Measurements from ENCODE around the gene LRBA.

The LRBA gene

DNA sequence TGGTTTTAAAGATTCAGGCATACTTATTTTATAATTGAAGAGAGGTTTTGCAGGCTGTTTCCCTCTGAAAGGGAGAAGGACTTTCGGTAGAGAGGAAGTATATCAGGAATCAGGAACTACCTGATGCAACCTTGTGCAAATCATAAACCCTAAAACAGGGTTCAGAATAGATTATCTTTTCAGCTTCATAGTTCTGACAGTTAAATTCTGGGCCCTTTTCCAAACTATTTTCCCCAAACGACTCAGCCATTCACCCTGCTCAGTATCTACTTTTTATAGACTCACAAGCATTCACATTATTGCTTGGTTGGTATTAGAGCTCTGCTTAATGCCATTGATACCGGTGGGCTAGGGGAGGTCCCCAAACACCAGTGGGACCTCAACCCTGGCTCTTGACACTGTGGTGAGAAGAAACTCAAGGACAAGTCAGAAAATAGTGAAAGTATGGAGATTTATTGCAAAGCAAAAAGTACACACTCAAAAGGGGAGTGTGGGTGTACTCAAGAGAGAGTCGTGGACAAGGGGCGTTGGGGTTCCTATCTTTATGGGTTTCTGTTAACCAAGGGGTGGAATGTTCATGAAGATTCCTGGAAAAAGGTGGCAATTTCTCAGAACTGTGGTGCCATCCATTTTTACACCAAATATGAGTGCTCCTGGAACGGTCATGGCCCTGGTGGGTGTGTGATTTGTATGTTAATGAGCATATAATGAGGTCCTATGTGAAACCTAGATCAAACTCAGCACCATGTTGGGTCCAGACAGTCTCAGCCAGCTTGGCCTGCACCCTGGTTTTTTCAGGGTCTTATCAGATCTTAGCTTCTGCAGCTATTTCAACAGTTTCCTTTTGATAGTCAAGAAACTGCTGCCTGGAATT, 698.5 kb downstream of the LRBA start:
- Histone ChIP-seq H3K9me3 (ENCODE audit: control insufficient read depth, insufficient read depth, low read length) (no peaks in the 10 kb centered on the region), H3K4me1 (ENCODE audit: insufficient read depth, low read length) (peaks cover 22% of the 10 kb centered on the region), H3K9ac (ENCODE audit: low read depth, low read length) (no peak overlapping the region), H3K36me3 (ENCODE audit: insufficient read depth, low read length) (no peaks in the 10 kb centered on the region; the same call in 1 of the 2 replicates)

DNA sequence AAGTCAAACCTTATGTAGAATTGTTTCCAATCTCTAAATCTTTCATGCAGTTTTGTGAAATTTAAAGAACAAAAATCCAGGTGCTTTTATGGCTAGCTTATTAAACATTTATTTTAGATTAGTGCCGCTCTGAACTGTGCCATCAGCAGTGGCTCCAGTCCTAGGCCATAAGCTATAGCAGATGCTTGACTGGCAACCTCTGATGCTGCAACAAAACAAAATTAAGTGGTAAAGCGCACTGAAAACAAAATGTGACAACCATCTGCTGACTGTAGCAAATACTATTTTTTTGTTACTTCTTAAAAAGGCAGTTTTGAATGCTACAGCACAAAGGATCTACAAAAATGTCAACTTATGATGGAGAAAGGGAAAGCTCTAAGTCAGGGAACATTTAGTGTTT, 699.4 kb downstream of the LRBA start:
- Histone ChIP-seq H3K36me3 (ENCODE audit: insufficient read depth, low read length) (no peaks in the 10 kb centered on the region; the same call in 1 of the 2 replicates), H3K9ac (ENCODE audit: low read depth, low read length) (no peak overlapping the region), H3K4me1 (ENCODE audit: insufficient read depth, low read length) (peaks cover 22% of the 10 kb centered on the region), H3K9me3 (ENCODE audit: control insufficient read depth, insufficient read depth, low read length) (no peaks in the 10 kb centered on the region)

DNA sequence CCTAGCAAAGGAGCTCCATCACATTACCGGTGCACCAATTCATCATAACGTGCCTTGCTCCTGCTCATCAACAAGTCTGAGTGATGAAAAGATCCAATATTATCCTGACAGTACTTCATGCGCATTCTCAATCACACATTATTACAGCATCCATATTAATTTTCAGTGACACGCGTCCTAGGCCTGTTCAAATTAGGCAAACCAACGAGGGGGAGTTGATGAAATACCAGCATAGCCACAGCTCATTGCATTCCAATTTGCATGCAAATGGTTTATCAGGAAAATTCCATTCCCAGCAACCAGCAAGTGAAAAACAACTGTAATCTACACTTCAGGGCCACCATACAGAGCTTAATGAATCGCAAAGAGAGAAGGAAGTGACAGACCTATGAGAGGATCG, 699.9 kb downstream of the LRBA start:
- Histone ChIP-seq H3K9ac (ENCODE audit: low read depth, low read length) (no peak overlapping the region), H3K36me3 (ENCODE audit: insufficient read depth, low read length) (no peaks in the 10 kb centered on the region; the same call in 1 of the 2 replicates), H3K9me3 (ENCODE audit: control insufficient read depth, insufficient read depth, low read length) (no peaks in the 10 kb centered on the region), H3K4me1 (ENCODE audit: insufficient read depth, low read length) (peaks cover 22% of the 10 kb centered on the region)

DNA sequence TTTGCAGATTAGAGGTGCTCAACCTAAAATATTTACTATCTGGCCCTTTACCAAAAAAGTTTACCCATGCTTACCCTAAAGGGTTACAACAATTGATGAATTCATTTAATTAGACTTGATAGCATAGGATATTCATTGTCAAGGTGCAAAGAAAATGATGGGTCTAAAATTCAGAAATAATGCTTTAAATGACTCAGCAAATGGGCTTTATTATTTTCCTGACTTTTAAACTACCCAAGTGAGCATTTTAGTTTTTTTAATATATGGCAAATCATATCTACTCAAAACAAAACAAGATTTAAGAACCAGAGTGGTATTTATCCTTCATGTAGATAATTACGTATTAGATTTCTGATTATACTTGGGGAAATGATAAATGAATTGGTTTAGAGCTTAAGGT, 701.1 kb downstream of the LRBA start:
- Histone ChIP-seq H3K9me3 (ENCODE audit: control insufficient read depth, insufficient read depth, low read length) (no peaks in the 10 kb centered on the region), H3K4me1 (ENCODE audit: insufficient read depth, low read length) (peaks cover 22% of the 10 kb centered on the region), H3K9ac (ENCODE audit: low read depth, low read length) (no peak overlapping the region), H3K36me3 (ENCODE audit: insufficient read depth, low read length) (no peaks in the 10 kb centered on the region; the same call in 1 of the 2 replicates)

DNA sequence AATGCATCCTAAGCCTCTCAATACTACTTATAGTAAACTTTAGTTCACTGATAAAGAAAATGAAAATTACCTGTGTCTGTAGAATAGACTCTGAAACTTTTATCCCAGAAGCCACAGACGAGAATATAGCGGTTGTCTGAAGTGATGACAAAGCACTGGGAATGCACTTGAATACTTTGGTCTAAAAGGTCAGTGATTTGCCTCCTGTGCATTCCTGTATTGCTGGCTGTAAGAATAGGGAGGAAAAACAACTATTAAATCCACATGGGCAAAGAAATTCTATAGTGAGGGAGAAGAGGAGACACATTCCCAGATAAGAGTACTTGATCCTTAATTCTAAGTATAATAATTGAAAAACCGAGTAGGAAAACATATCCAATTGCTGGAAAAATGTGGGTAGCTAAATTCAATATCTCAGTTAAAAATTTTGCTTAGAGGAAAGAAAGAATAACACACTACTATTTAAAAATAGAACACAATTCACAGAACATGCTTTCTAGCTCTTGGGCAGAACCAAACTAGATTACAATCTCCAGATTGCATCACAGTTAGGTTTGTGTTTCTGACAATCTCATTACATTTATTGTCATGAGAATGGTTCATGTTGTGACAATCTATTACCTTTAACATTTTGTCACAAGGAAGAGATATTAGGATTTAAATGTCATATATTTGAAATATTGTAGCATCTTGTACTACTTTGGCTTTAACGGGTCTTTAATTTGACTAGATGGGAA, 704.8 kb downstream of the LRBA start:
- Histone ChIP-seq H3K36me3 (ENCODE audit: insufficient read depth, low read length) (no peaks in the 10 kb centered on the region), H3K9ac (ENCODE audit: low read depth, low read length) (no peak overlapping the region), H3K4me1 (ENCODE audit: insufficient read depth, low read length) (peaks cover 7% of the 10 kb centered on the region), H3K9me3 (ENCODE audit: control insufficient read depth, insufficient read depth, low read length) (no peaks in the 10 kb centered on the region)

DNA sequence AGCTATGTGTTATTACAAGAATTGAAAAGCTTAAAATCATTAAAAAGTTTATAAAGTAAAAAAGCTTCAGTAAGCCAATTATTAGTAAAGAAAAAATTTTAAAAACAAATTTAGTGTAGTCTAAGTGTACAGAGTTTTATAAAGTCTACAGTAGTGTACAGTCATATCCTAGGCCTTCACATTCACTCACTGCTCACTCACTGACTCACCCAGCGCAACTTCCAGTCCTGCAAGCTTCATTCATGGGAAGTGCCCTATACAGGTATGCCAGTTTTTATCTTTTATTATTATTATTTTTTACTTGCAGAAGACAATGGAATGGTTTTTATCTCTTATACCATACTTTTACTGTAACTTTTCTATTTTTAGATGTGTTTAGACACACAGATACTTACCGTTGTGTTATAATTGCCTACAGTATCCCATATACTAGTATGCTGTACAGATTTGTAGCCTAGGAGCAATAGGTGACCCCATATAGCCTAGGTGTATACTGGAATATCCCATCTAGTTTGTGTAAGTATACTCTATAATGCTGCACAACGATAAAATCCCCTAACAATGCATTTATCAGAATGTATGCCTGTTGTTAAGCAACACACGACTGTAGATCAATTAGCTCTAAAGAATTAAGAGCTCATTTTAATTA, 706.1 kb downstream of the LRBA start:
- Histone ChIP-seq H3K4me1 (ENCODE audit: insufficient read depth, low read length) (peaks cover 6% of the 10 kb centered on the region; the same call in 1 of the 2 replicates), H3K36me3 (ENCODE audit: insufficient read depth, low read length) (no peaks in the 10 kb centered on the region), H3K9ac (ENCODE audit: low read depth, low read length) (no peak overlapping the region), H3K9me3 (ENCODE audit: control insufficient read depth, insufficient read depth, low read length) (no peaks in the 10 kb centered on the region)

DNA sequence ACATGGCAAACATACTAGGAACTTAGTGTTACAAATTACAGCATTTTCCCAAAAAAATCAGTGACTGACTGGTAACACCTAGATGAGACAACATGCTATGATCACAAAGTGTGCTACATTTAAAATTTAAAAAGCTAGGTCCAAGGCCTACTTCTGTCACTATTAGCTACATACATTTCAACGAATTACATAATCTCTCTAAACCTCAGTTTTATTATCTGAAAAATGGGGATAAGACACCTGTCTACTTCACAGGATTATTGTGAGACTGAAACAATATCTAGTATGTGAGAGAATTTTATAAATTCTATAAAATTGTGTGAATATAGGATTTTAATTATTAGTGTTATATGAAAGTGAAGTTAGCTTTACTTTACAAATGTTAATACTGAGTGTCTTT, 708.4 kb downstream of the LRBA start:
- peaks cover 9% of the 10 kb centered on the region; the same call in 1 of the 2 replicates for H3K4me1 ChIP-seq (ENCODE audit: insufficient read depth, low read length)
- H3K36me3 ChIP-seq (ENCODE audit: insufficient read depth, low read length): no peaks in the 10 kb centered on the region
- no peak overlapping the region for H3K9ac ChIP-seq (ENCODE audit: low read depth, low read length)
- no peaks in the 10 kb centered on the region for H3K9me3 ChIP-seq (ENCODE audit: control insufficient read depth, insufficient read depth, low read length)

DNA sequence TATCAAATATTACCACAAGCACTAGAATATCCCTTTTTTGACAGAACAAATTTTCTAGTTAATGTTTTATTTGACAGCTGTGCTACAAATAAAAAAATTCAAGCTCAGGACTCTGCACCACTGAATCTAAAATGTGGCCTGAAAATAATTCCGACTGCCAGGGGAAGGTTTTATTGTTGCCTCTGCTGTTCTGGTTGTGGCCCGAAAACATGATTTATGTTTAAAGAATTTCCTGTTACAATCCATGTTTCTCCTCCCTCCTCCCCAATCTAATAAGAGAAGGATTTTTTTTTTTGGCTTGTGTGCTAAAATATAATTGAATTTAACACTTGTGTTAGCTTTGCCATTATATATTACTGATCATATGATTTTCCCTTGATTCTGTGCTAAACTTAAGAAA, 709.1 kb downstream of the LRBA start:
- H3K9me3 ChIP-seq (ENCODE audit: control insufficient read depth, insufficient read depth, low read length): no peaks in the 10 kb centered on the region
- no peaks in the 10 kb centered on the region for H3K36me3 ChIP-seq (ENCODE audit: insufficient read depth, low read length)
- H3K4me1 ChIP-seq (ENCODE audit: insufficient read depth, low read length): peaks cover 9% of the 10 kb centered on the region; the same call in 1 of the 2 replicates
- H3K9ac ChIP-seq (ENCODE audit: low read depth, low read length): no peak overlapping the region

DNA sequence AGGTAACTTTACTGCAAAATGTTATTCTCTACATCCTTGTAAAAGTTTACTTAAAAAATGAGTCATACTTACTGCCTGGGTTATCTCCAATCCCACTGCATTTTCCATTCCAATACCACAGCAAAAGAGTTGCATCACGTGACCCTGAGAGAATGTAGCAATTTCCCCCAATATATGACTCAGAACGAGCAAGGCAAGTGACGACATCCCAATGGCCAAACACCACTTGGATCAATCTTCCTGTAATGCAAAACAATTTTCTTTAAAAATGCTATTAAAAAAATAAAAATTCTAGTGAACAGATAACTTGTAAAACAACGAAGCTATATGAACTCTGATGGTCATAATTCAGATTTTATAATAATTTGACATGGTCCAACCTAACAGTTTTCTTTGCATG, 712.5 kb downstream of the LRBA start:
- Histone ChIP-seq H3K36me3 (ENCODE audit: insufficient read depth, low read length) (no peaks in the 10 kb centered on the region), H3K9ac (ENCODE audit: low read depth, low read length) (no peak overlapping the region), H3K4me1 (ENCODE audit: insufficient read depth, low read length) (peaks cover 9% of the 10 kb centered on the region; the same call in 1 of the 2 replicates)

DNA sequence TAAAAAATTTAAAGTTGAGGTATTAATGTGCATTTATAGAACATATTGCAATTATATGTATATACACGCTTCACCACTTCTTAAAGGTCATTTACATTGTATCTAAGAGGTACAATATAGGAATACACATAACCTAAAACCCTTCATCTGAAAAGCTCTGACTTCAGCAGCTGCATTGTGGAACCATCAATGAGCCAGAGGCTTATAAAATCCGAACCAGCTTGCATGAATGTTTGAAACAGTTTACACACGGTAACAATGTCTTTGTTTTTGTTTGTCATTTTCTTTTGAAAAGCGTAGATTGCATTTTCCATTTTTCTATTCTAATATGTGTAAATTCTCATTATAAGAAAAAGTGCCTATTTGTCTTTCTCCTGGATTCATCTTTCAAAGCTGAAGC, 715.3 kb downstream of the LRBA start:
- Histone ChIP-seq H3K4me1 (ENCODE audit: insufficient read depth, low read length) (peaks cover 6% of the 10 kb centered on the region; the same call in 1 of the 2 replicates), H3K36me3 (ENCODE audit: insufficient read depth, low read length) (no peaks in the 10 kb centered on the region), H3K9me3 (ENCODE audit: control insufficient read depth, insufficient read depth, low read length) (no peaks in the 10 kb centered on the region), H3K9ac (ENCODE audit: low read depth, low read length) (no peak overlapping the region)

More for the DNA sequence above, 712.5 kb downstream of the LRBA start:
- H3K9me3 ChIP-seq (ENCODE audit: control insufficient read depth, insufficient read depth, low read length): no peaks in the 10 kb centered on the region

DNA sequence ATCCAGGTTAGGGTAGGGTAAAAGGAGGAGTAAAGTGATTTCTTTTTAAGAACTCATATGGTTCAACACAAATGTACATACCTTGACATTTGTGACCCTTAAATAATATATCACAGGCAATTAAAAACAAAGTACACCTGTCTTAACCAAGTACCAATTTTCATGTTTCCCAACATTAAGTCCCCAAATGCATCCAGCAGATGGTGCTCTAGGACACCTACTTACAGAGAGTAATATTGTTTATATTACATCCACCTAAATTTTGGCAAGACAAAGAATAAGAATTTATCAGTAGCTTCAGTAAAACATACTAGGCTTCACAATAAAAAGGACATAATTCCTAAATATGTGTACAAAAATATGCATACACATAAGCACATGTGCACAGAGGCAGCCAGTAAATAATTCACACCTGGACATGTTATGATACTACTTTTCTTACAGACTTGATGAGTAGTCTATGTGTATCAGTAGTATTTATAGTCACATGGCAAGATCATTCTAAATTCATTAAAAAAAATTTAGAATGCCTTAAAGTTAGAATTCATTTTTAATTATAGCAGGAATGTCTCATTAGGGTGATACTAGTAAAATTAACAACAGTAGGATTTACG, 717.1 kb downstream of the LRBA start:
- H3K9ac ChIP-seq (ENCODE audit: low read depth, low read length): no peak overlapping the region
- H3K4me1 ChIP-seq (ENCODE audit: insufficient read depth, low read length): peaks cover 3% of the 10 kb centered on the region; the same call in 1 of the 2 replicates
- no peaks in the 10 kb centered on the region for H3K36me3 ChIP-seq (ENCODE audit: insufficient read depth, low read length)
- no peaks in the 10 kb centered on the region for H3K9me3 ChIP-seq (ENCODE audit: control insufficient read depth, insufficient read depth, low read length)

DNA sequence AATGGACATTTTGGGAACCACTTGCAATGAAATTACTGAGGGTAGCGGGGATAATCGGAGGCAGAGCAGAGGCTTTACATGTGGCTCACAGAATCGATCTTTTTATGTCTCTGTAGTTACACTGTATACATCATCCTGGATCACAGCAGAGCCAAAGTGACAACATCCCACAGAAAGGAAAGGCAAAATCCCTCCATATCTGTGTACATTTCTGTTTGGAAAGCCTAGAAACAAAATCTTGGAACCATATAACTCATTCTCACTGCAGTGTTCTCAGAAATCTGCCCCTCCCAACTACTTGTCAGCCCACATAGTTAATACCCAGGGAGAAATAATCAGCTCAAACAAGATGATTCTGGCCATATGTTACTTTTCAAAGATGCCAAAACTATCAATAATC, 725.2 kb downstream of the LRBA start:
- Histone ChIP-seq H3K36me3 (ENCODE audit: insufficient read depth, low read length) (no peaks in the 10 kb centered on the region), H3K9ac (ENCODE audit: low read depth, low read length) (no peak overlapping the region), H3K9me3 (ENCODE audit: control insufficient read depth, insufficient read depth, low read length) (no peaks in the 10 kb centered on the region), H3K4me1 (ENCODE audit: insufficient read depth, low read length) (0 out of 2 replicates have a peak, but pooled peaks cover 7% of the 10 kb centered on the region)

DNA sequence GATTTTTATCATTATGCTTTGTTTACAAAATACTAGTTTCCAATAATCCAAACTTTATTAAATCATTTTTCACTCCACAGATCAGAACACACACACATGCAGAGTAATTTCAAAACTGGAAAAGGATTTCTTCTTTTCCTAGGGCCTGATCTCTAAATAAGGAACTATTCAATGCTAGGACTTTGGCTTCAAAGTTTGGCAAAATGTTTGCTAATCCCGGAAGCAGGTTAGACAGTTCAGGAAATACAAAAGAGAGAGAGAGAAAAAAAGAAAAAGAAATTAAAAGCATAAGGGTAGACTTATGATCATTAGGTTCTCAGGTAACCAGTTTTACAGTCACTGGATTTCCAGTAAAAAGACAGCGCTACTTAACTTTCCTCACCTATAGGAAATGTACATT, 725.9 kb downstream of the LRBA start:
- no peaks in the 10 kb centered on the region for H3K36me3 ChIP-seq (ENCODE audit: insufficient read depth, low read length)
- no peaks in the 10 kb centered on the region for H3K9me3 ChIP-seq (ENCODE audit: control insufficient read depth, insufficient read depth, low read length)
- H3K9ac ChIP-seq (ENCODE audit: low read depth, low read length): no peak overlapping the region
- 0 out of 2 replicates have a peak, but pooled peaks cover 7% of the 10 kb centered on the region for H3K4me1 ChIP-seq (ENCODE audit: insufficient read depth, low read length)

DNA sequence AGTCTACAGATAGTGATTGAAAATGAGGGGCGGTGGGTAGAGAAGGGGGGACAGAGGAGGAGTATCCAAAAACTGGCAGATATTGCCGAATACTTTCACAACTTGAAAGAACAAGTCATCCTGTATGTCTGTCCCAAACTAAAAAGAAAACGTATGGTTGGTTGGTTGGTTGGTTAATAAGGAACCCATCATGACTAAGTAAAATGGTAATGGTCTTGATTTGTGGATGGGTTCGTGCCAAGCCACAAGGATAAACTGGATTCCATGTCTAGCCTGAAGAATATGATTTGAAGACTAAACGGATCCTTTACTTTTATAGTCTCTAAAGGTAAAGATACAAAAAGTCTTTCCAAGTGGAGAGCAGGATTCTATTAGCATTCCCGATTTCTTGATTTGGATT, 728.4 kb downstream of the LRBA start:
- H3K9me3 ChIP-seq (ENCODE audit: control insufficient read depth, insufficient read depth, low read length): no peaks in the 10 kb centered on the region
- H3K9ac ChIP-seq (ENCODE audit: low read depth, low read length): no peak overlapping the region
- no peaks in the 10 kb centered on the region for H3K36me3 ChIP-seq (ENCODE audit: insufficient read depth, low read length)
- H3K4me1 ChIP-seq (ENCODE audit: insufficient read depth, low read length): 0 out of 2 replicates have a peak, but pooled peaks cover 7% of the 10 kb centered on the region

Data from ES-I3 (cell line).